Activated T-helper 1 cell treated with anti-CD3 and anti-CD28 coated beads, Interleukin-2, amount 50 U/mL, for 16 hours (primary cell): Measurements from ENCODE around the gene COL23A1.

Experiments
- DNase-seq, 2 donors: peaks; one replicate each; pipeline ENCODE4 v3.0.0-alpha.2; 2020; ENCODE audit warnings: low read depth in 1 of 2, low spot score in 1 of 2

Gene COL23A1

GRCh38 chr5:178535299-178536175 is 54.7 kb downstream of the COL23A1 start:
- DNase-seq, result no peak

GRCh38 chr5:178533136-178533535 is 57.1 kb downstream of the COL23A1 start:
- DNase-seq, result no peak

- no peak for DNase-seq
These were observed 57.5 kb downstream of the COL23A1 start for GRCh38 chr5:178532666-178533065.

GRCh38 chr5:178532236-178532635 is 58.0 kb downstream of the COL23A1 start:
- no peak for DNase-seq

GRCh38 chr5:178531786-178532185 is 58.4 kb downstream of the COL23A1 start:
- DNase-seq, result no peak

- DNase-seq, result no peak
These were observed 59.7 kb downstream of the COL23A1 start for GRCh38 chr5:178530526-178530925.

- no peak for DNase-seq
These were observed 61.1 kb downstream of the COL23A1 start for GRCh38 chr5:178529080-178529479.

GRCh38 chr5:178527458-178528307 is 62.5 kb downstream of the COL23A1 start:
- no peak for DNase-seq

- DNase-seq, result no peak
These were observed 63.3 kb downstream of the COL23A1 start for GRCh38 chr5:178526773-178527457.

- DNase-seq, result no peak
These were observed 64.1 kb downstream of the COL23A1 start for GRCh38 chr5:178525906-178526732.

- DNase-seq, result no peak
These were observed 65.9 kb downstream of the COL23A1 start for GRCh38 chr5:178524093-178524882.

GRCh38 chr5:178522361-178522760 is 67.8 kb downstream of the COL23A1 start:
- no peak for DNase-seq

- no peak for DNase-seq
These were observed 69.3 kb downstream of the COL23A1 start for GRCh38 chr5:178520851-178521250.

GRCh38 chr5:178519804-178520203 is 70.4 kb downstream of the COL23A1 start:
- no peak for DNase-seq

GRCh38 chr5:178519155-178519554 is 71.0 kb downstream of the COL23A1 start:
- DNase-seq, result no peak

- no peak for DNase-seq
These were observed 73.5 kb downstream of the COL23A1 start for GRCh38 chr5:178516504-178517235.

GRCh38 chr5:178515776-178516503 is 74.3 kb downstream of the COL23A1 start:
- DNase-seq, result no peak

GRCh38 chr5:178514851-178515418 is 75.3 kb downstream of the COL23A1 start:
- DNase-seq, result no peak
